OCI-LY7 (cell line): ENCODE data around the gene TRPC6. TPM values are rescaled to one million over a fixed set of nuclear protein-coding genes. Genes with fewer than 3 reads are reported as not detected.

Source experiments
- BruUV-seq: library from RNA; stranded (reverse); fragments of 400-500 nt; replicated peaks from 2 replicates; lab custom pipeline; 2021; lab: Mats Ljungman, UMichigan
- CTCF ChIA-PET: fragments of 300-600 bp; sonication (Branson Sonifier 250); formaldehyde crosslinking; loops from one replicate; lab custom pipeline; 2022; ENCODE audit warnings: antibody characterized with exemption; ENCODE audit not compliant: unreplicated experiment; lab: Charles Lee
- POLR2A ChIA-PET: fragments of 300-600 bp; sonication (Branson Sonifier 250); formaldehyde crosslinking; loops from one replicate; lab custom pipeline; 2022; ENCODE audit warnings: antibody characterized with exemption; lab: Charles Lee
- DNase-seq: peaks from one replicate; pipeline ENCODE4 v3.0.0-alpha.2; 2015; ENCODE audit warnings: low spot score
- H2AFZ ChIP-seq: fragments of 200-600 bp; sonication (generic), shearing (Covaris generic); 2 replicates; pipeline ENCODE4 v1.6.1; 2014; ENCODE audit warnings: mild to moderate bottlenecking, antibody characterized with exemption, low read length, moderate library complexity
- H3K27ac ChIP-seq: fragments of 200-600 bp; sonication (generic); 2 replicates; pipeline ENCODE4 v1.5.1; 2014; ENCODE audit warnings: mixed run types, low read depth, mild to moderate bottlenecking, moderate library complexity, low read length, inconsistent platforms; ENCODE audit not compliant: poor library complexity, severe bottlenecking
- H3K36me3 ChIP-seq: fragments of 200-600 bp; sonication (generic); 2 replicates; pipeline ENCODE4 v1.6.1; 2014; ENCODE audit warnings: mild to moderate bottlenecking, antibody characterized with exemption, low read length, moderate library complexity, mixed read lengths; ENCODE audit not compliant: insufficient read depth
- H3K4me1 ChIP-seq: fragments of 200-600 bp; sonication (generic); 2 replicates; pipeline ENCODE4 v1.5.1; 2014; ENCODE audit warnings: mild to moderate bottlenecking, low read length; ENCODE audit not compliant: insufficient read depth, poor library complexity, severe bottlenecking
- H3K4me2 ChIP-seq: fragments of 200-600 bp; sonication (generic); 2 replicates; pipeline ENCODE4 v1.6.1; 2014; ENCODE audit warnings: mild to moderate bottlenecking, low read length
- H3K4me3 ChIP-seq: fragments of 200-600 bp; sonication (generic); 2 replicates; pipeline ENCODE4 v1.5.1; 2014; ENCODE audit warnings: mild to moderate bottlenecking, low read depth, low read length; ENCODE audit not compliant: poor library complexity, severe bottlenecking
- H3K79me2 ChIP-seq: fragments of 200-600 bp; sonication (generic); 2 replicates; pipeline ENCODE4 v1.6.1; 2016; ENCODE audit warnings: low read depth, mild to moderate bottlenecking, low read length, moderate library complexity, mixed read lengths; ENCODE audit not compliant: insufficient read depth
- H3K9me2 ChIP-seq: fragments of 200-600 bp; sonication (generic); 2 replicates; pipeline ENCODE4 v1.6.1; 2016; ENCODE audit warnings: mild to moderate bottlenecking, low read length, mixed read lengths; ENCODE audit not compliant: insufficient read depth
- H3K9me3 ChIP-seq: fragments of 200-600 bp; sonication (generic); 2 replicates; pipeline ENCODE4 v1.6.1; 2014; ENCODE audit warnings: mild to moderate bottlenecking, mixed run types, low read length, mixed read lengths
- H4K20me1 ChIP-seq: fragments of 200-600 bp; sonication (generic); 2 replicates; pipeline ENCODE4 v1.6.1; 2014; ENCODE audit warnings: mild to moderate bottlenecking, antibody characterized with exemption, low read length, moderate library complexity, mixed read lengths; ENCODE audit not compliant: insufficient read depth
- CTCF ChIP-seq: fragments of 200-600 bp; sonication (generic); conservative IDR thresholded peaks from 2 replicates; pipeline ENCODE4 v1.5.1; 2014; ENCODE audit warnings: mild to moderate bottlenecking, antibody characterized with exemption, low read length, moderate library complexity, mixed read lengths
- EZH2phosphoT487 ChIP-seq: fragments of 200-600 bp; sonication (generic); IDR thresholded peaks from 2 replicates; pipeline ENCODE4 v1.6.1; 2018; ENCODE audit warnings: low read depth, borderline replicate concordance, mild to moderate bottlenecking, mixed run types, antibody characterized with exemption, low read length, moderate library complexity, mixed read lengths
- intact Hi-C: fragments of 100-400 bp; cut with micrococcal nuclease; formaldehyde crosslinking; loops from one replicate; pipeline ENCODE4 v1.10.0; 2022; ENCODE audit not compliant: unreplicated experiment
- total RNA-seq, 2 experiments: library from RNA; depleted of rRNA in 1 of 2; stranded (reverse); fragments of >200 nt in 1 of 2; shearing (Covaris generic) in 1 of 2; gene quantifications; 2 replicates each; pipeline ENCODE4 v1.2.3, GENCODE V29; 2014 to 2022

Gene TRPC6
- total RNA-seq, 2 experiments from 2014 or later = not detected

GRCh38 chr11:101474666-101475065, 109.1 kb downstream of the TRPC6 start:
- no TSS peak for BruUV-seq
- no peaks in the 10 kb centered on the region for H3K9me2 ChIP-seq
- H2AFZ ChIP-seq = no peak overlapping the region
- TF ChIP-seq EZH2phosphoT487 (no peak), CTCF (no peak)
- no peaks in the 10 kb centered on the region for H3K79me2 ChIP-seq
- no peaks in the 10 kb centered on the region for H3K36me3 ChIP-seq
- H3K4me1 ChIP-seq = peaks cover 3% of the 10 kb centered on the region
- intact Hi-C loops = no loop called here
- POLR2A ChIA-PET = interaction anchor here (0.5 to 1.2 kb wide), 3 partner anchors 11 to 1129 kb away, joined by 3 read pairs; no protein-coding TSS in a partner anchor
- H4K20me1 ChIP-seq = no peaks in the 10 kb centered on the region
- no peak for DNase-seq
- CTCF ChIA-PET = no interaction called here
- no peaks in the 10 kb centered on the region for H3K9me3 ChIP-seq
- no peak overlapping the region for H3K4me2 ChIP-seq
- H3K27ac ChIP-seq = no peak overlapping the region
- no peak overlapping the region for H3K4me3 ChIP-seq

- no peaks in the 10 kb centered on the region for H3K9me3 ChIP-seq
- H3K79me2 ChIP-seq = no peaks in the 10 kb centered on the region
- H3K4me2 ChIP-seq = no peak overlapping the region
- BruUV-seq = no TSS peak
- ChIA-PET CTCF (interaction anchor here (0.5 kb wide), 1 partner anchor 1337 kb away, joined by 3 read pairs; no protein-coding TSS in a partner anchor), POLR2A (no interaction called here)
- H4K20me1 ChIP-seq = no peaks in the 10 kb centered on the region
- peaks cover 3% of the 10 kb centered on the region for H3K4me1 ChIP-seq
- H3K4me3 ChIP-seq = no peak overlapping the region
- H3K27ac ChIP-seq = no peak overlapping the region
- TF ChIP-seq CTCF (no peak), EZH2phosphoT487 (no peak)
- H3K36me3 ChIP-seq = no peaks in the 10 kb centered on the region
- no peak overlapping the region for H2AFZ ChIP-seq
- intact Hi-C loops = no loop called here
- no peak for DNase-seq
- no peaks in the 10 kb centered on the region for H3K9me2 ChIP-seq
Observed at GRCh38 chr11:101470881-101471520, 112.8 kb downstream of the TRPC6 start.

- ChIA-PET POLR2A (interaction anchor here (1.0 kb wide), 1 partner anchor 13 kb away, joined by 3 read pairs; no protein-coding TSS in a partner anchor), CTCF (interaction anchor here (0.5 kb wide), 1 partner anchor 1338 kb away, joined by 3 read pairs; no protein-coding TSS in a partner anchor)
- H3K4me3 ChIP-seq = no peak overlapping the region
Observed at GRCh38 chr11:101470419-101470818, 113.4 kb downstream of the TRPC6 start.

More at GRCh38 chr11:101470419-101470818, 113.4 kb downstream of the TRPC6 start:
- intact Hi-C loops = no loop called here
- H3K36me3 ChIP-seq = no peaks in the 10 kb centered on the region
- H2AFZ ChIP-seq = no peak overlapping the region
- no peak for DNase-seq
- H3K27ac ChIP-seq = no peak overlapping the region
- H3K9me3 ChIP-seq = no peaks in the 10 kb centered on the region
- no peaks in the 10 kb centered on the region for H3K79me2 ChIP-seq
- no TSS peak for BruUV-seq
- no peaks in the 10 kb centered on the region for H4K20me1 ChIP-seq
- TF ChIP-seq EZH2phosphoT487 (no peak), CTCF (no peak)
- H3K4me1 ChIP-seq = peaks cover 3% of the 10 kb centered on the region
- H3K4me2 ChIP-seq = no peak overlapping the region
- no peaks in the 10 kb centered on the region for H3K9me2 ChIP-seq
